Esophagus muscularis mucosa (tissue), 4 donors: ENCODE data around the gene HTRA1. TPM values are rescaled to one million over a fixed set of nuclear protein-coding genes. Genes with fewer than 3 reads are reported as not detected.

Source experiments
- DNase-seq: peaks from one replicate; pipeline ENCODE4 v3.0.0-alpha.2; 2017; ENCODE audit errors: extremely low spot score
- H3K27ac ChIP-seq, 4 donors: fragments of 200-600 bp; sonication (generic); replicated peaks in 1 of 4; 1 replicate in 3 of 4; 2 replicates in 1 of 4; pipeline ENCODE4 v1.5.1; 2016 to 2019; ENCODE audit warnings: mild to moderate bottlenecking in 1 of 4
- H3K27me3 ChIP-seq, 4 donors: fragments of 200-600 bp; sonication (generic); one replicate each; pipeline versions ENCODE4 v1.5.1 to v1.6.0; 2016 to 2019
- H3K36me3 ChIP-seq, 4 donors: fragments of 200-600 bp; sonication (generic); one replicate each; pipeline ENCODE4 v1.5.1; 2016 to 2019
- H3K4me1 ChIP-seq, 4 donors: fragments of 200-600 bp; sonication (generic); one replicate each; pipeline ENCODE4 v1.5.1; 2016 to 2019
- H3K4me3 ChIP-seq, 4 donors: fragments of 200-600 bp; sonication (generic); 1 replicate in 2 of 4; 2 replicates in 2 of 4; pipeline ENCODE4 v1.5.1; 2016 to 2019; ENCODE audit warnings: mild to moderate bottlenecking in 4 of 4, moderate library complexity in 1 of 4
- H3K9me3 ChIP-seq, 4 donors: fragments of 200-600 bp; sonication (generic); 1 replicate in 3 of 4; 2 replicates in 1 of 4; pipeline ENCODE4 v1.5.1; 2016 to 2019
- CTCF ChIP-seq, 3 experiments: fragments of 200-600 bp in 2 of 3; fragments of 450-650 bp in 1 of 3; sonication (generic) in 2 of 3; IDR thresholded peaks; one replicate each; pipeline ENCODE4 v1.5.1; 2017 to 2019; ENCODE audit warnings: antibody characterized with exemption in 3 of 3, mild to moderate bottlenecking in 2 of 3, moderate library complexity in 1 of 3
- EP300 ChIP-seq: sonication (generic); formaldehyde crosslinking; IDR thresholded peaks from one replicate; pipeline ENCODE4 v1.6.1; 2017; ENCODE audit warnings: antibody characterized with exemption
- POLR2A ChIP-seq: fragments of 450-650 bp; IDR thresholded peaks from one replicate; pipeline ENCODE4 v1.6.1; 2017; ENCODE audit warnings: antibody characterized with exemption, moderate library complexity, mild to moderate bottlenecking, low read depth
- POLR2AphosphoS5 ChIP-seq, 2 donors: sonication (generic); formaldehyde crosslinking; IDR thresholded peaks; one replicate each; pipeline ENCODE4 v1.6.1; 2017; ENCODE audit warnings: antibody characterized with exemption in 2 of 2
- WGBS: methylation state at CpG from one replicate; pipeline ENCODE4 v1.1.5; 2018; 5-methylcytosine and 5-hydroxymethylcytosine counted together
- intact Hi-C: fragments of 100-400 bp; cut with DNase I; formaldehyde crosslinking; loops from one replicate; pipeline ENCODE4 v1.15.1; 2023
- total RNA-seq, 4 donors: library from RNA; depleted of rRNA; stranded (reverse); fragments of >200 nt; gene quantifications; one replicate each; pipeline versions ENCODE4 v1.1.0 to v1.2.1, GENCODE V29; 2016

HTRA1 gene
- total RNA-seq, 4 donors from 2014 or later = 101 to 146 (median 109) TPM

GRCh38 chr10:122509323-122509722 lies 48.0 kb downstream of the HTRA1 start:
- DNase-seq = no peak
- Histone ChIP-seq H3K9me3 (no peaks in the 10 kb centered on the region), H3K27ac (no peak overlapping the region), H3K4me1 (peaks cover 7 to 15% (median 12%) of the 10 kb centered on the region in 4 donors), H3K27me3 (no peaks in the 10 kb centered on the region), H3K4me3 (no peak overlapping the region), H3K36me3 (peaks cover 45 to 78% (median 57%) of the 10 kb centered on the region in 4 donors)
- intact Hi-C loops = no loop called here
- TF ChIP-seq CTCF (IDR thresholded peaks at IDR 0.05) (no peak), EP300 (no peak), POLR2AphosphoS5 (IDR thresholded peaks at IDR 0.05) (no peak)
- WGBS = 88% methylated on average over 11 of the region's 11 CpGs

GRCh38 chr10:122510326-122510725 lies 49.0 kb downstream of the HTRA1 start:
- no peak for TF ChIP-seq EP300
- TF ChIP-seq POLR2AphosphoS5 (IDR thresholded peaks at IDR 0.05) = no peak
- no peak for TF ChIP-seq CTCF (IDR thresholded peaks at IDR 0.05)
- no peak for TF ChIP-seq POLR2A
- Histone ChIP-seq H3K36me3 (peaks cover 48 to 88% (median 66%) of the 10 kb centered on the region in 4 donors), H3K4me3 (no peak overlapping the region), H3K4me1 (peaks cover 0 to 5% (median 2%) of the 10 kb centered on the region in 4 donors), H3K27me3 (no peaks in the 10 kb centered on the region), H3K9me3 (no peaks in the 10 kb centered on the region), H3K27ac (no peak overlapping the region)
- no peak for DNase-seq
- intact Hi-C loops = no loop called here
- WGBS = 84% methylated on average over 7 of the region's 11 CpGs

GRCh38 chr10:122510736-122511135 lies 49.4 kb downstream of the HTRA1 start:
- 89% methylated on average over 3 of the region's 3 CpGs for WGBS
- Histone ChIP-seq H3K27ac (no peak overlapping the region), H3K4me3 (no peak overlapping the region), H3K27me3 (no peaks in the 10 kb centered on the region), H3K4me1 (peaks cover 0 to under 1% (median 0%) of the 10 kb centered on the region in 4 donors), H3K36me3 (peaks cover 48 to 92% (median 68%) of the 10 kb centered on the region in 4 donors), H3K9me3 (no peaks in the 10 kb centered on the region)
- no peak for DNase-seq
- intact Hi-C loops = no loop called here
- no peak for TF ChIP-seq POLR2A
- TF ChIP-seq EP300 = no peak
- no peak for TF ChIP-seq POLR2AphosphoS5 (IDR thresholded peaks at IDR 0.05)
- no peak for TF ChIP-seq CTCF (IDR thresholded peaks at IDR 0.05)

GRCh38 chr10:122513053-122513452 lies 51.7 kb downstream of the HTRA1 start:
- H3K4me1 ChIP-seq = no peaks in the 10 kb centered on the region
- H3K27me3 ChIP-seq = no peaks in the 10 kb centered on the region
- no peak overlapping the region for H3K27ac ChIP-seq
- DNase-seq = no peak
- WGBS = 79% methylated on average over 4 of the region's 4 CpGs
- intact Hi-C loops = no loop called here
- no peak overlapping the region for H3K4me3 ChIP-seq
- peaks cover 36 to 98% (median 67%) of the 10 kb centered on the region in 4 donors for H3K36me3 ChIP-seq
- no peaks in the 10 kb centered on the region for H3K9me3 ChIP-seq
- no peak for TF ChIP-seq CTCF (IDR thresholded peaks at IDR 0.05)
- no peak for TF ChIP-seq POLR2A
